ENCODE results near the gene KLLN. TPM values are rescaled to one million over a fixed set of nuclear protein-coding genes. Genes with fewer than 3 reads are reported as not detected.
"Not testable (repeated sequence)": the region's sequence is repeated elsewhere in the genome, so short reads cannot be mapped to it uniquely, and the experiment has no call there.

Gene KLLN
- total and polyA plus RNA-seq, 2 of the 8 experiments (the other 6 are each of a cell fraction or from before 2014, with no cell fraction given), result 0.24 to 0.73 TPM

GRCh38 chr10:87897957-87898356, 34.6 kb upstream of the KLLN start:
- H2AK5ac ChIP-seq (ENCODE audit: low read depth, low read length); H2BK5ac ChIP-seq (ENCODE audit: low read depth, low read length); H4K5ac ChIP-seq (ENCODE audit: insufficient read length, low read depth, low read length); FAIRE-seq; H3K23ac ChIP-seq (ENCODE audit: insufficient read length); H4K20me1 ChIP-seq (replicated peaks in 1 of 2; ENCODE audit: control insufficient read depth in 1 of 2, insufficient read depth in 2 of 2, low read length in 2 of 2); H3K4me1 ChIP-seq (replicated peaks in 1 of 4; ENCODE audit: control insufficient read depth in 3 of 4, insufficient read depth in 4 of 4, low read length in 3 of 4); H3K4me2 ChIP-seq (ENCODE audit: insufficient read depth in 1 of 2, low read depth in 2 of 2, low read length in 2 of 2); H2BK12ac ChIP-seq (ENCODE audit: low read depth, low read length); H3K14ac ChIP-seq (ENCODE audit: insufficient read length); H3K27ac ChIP-seq (ENCODE audit: low read depth, low read length); H3K4ac ChIP-seq (replicated peaks; ENCODE audit: insufficient read length, low read depth, low read length); H2BK120ac ChIP-seq (replicated peaks; ENCODE audit: low read depth, low read length); DNase-seq (ENCODE audit: low read depth in 1 of 2, low spot score in 2 of 2); H3K9ac ChIP-seq (replicated peaks in 1 of 4; ENCODE audit: extremely low read depth in 1 of 4, low read depth in 3 of 4, low read length in 3 of 4); CTCF ChIA-PET (ENCODE audit: partially characterized antibody); H2AFZ ChIP-seq (ENCODE audit: low read length); H3K56ac ChIP-seq (replicated peaks; ENCODE audit: insufficient read length, low read depth, low read length); H2BK20ac ChIP-seq (ENCODE audit: low read length); H3K4me3 ChIP-seq (ENCODE audit: extremely low read depth in 1 of 4, insufficient read depth in 2 of 4, low read depth in 3 of 4, low read length in 4 of 4); H3K18ac ChIP-seq (ENCODE audit: extremely low read depth, low read length); H4K91ac ChIP-seq (replicated peaks; ENCODE audit: insufficient read length, low read length); H4K8ac ChIP-seq (ENCODE audit: extremely low read depth, insufficient read depth, low read length); H3K27me3 ChIP-seq (replicated peaks in 1 of 4; ENCODE audit: control insufficient read depth in 3 of 4, extremely low read depth in 1 of 4, insufficient read depth in 3 of 4, low read length in 3 of 4); H2BK15ac ChIP-seq (ENCODE audit: low read length); H3K9me3 ChIP-seq (ENCODE audit: insufficient read depth in 2 of 2, low read depth in 1 of 2, low read length in 1 of 2); H3K79me1 ChIP-seq (ENCODE audit: low read depth, low read length); H3K23me2 ChIP-seq (ENCODE audit: low read depth, low read length): not testable (repeated sequence)
- Histone ChIP-seq H3K79me2 (ENCODE audit: control insufficient read depth in 1 of 2, insufficient read depth in 2 of 2, low read length in 2 of 2) (peaks cover 0 to 61% of the 10 kb centered on the region in 2 experiments; a peak in 3 of 4 replicates), H3K36me3 (ENCODE audit: control insufficient read depth in 2 of 4, insufficient read depth in 4 of 4, low read length in 3 of 4) (peaks cover 0 to 13% (median 6%) of the 10 kb centered on the region in 4 experiments; a peak in 2 of 8 replicates)
- POLR2A ChIA-PET (ENCODE audit: partially characterized antibody), result interaction anchor here (1.6 to 1.7 kb wide), 2 partner anchors 9 to 34 kb away, joined by 3 to 5 read pairs; partner anchors contain the start of genes KLLN and PTEN
- WGBS, 2 experiments (ENCODE audit: extremely low coverage in 1 of 2, insufficient coverage in 1 of 2, insufficient read length in 1 of 2, insufficient replicate concordance in 2 of 2, low coverage in 1 of 2, low lambda C conversion rate in 2 of 2, missing lambda C conversion rate in 1 of 2), result 97% methylated on average over 8 of the region's 8 CpGs; no CpG with 5 or more reads in 1 of the 2 experiments
